IMR-90 (cell line): ENCODE data around the gene SCIN. TPM values are rescaled to one million over a fixed set of nuclear protein-coding genes. Genes with fewer than 3 reads are reported as not detected.

Experiments used
- ATAC-seq: fragments of 200-7000 bp; cut with Tn5 transposase; 2 replicates; pipeline ENCODE4 v1.9.1; 2020; ENCODE audit warnings: low read depth, mild to moderate bottlenecking, moderate library complexity
- BruUV-seq: library from RNA; stranded (reverse); fragments of 400-500 nt; replicated peaks from 2 replicates; lab custom pipeline; 2021; lab: Mats Ljungman, UMichigan
- CTCF ChIA-PET: fragments of 300-600 bp; formaldehyde crosslinking; extraction: SDS; loops from one replicate; lab custom pipeline; 2021; ENCODE audit warnings: antibody characterized with exemption; lab: Yijun Ruan, JAX
- POLR2A ChIA-PET: fragments of 300-600 bp; sonication (Branson Sonifier 250); formaldehyde crosslinking; loops from one replicate; lab custom pipeline; 2022; ENCODE audit warnings: antibody characterized with exemption; ENCODE audit not compliant: unreplicated experiment; lab: Charles Lee
- DNase-seq: peaks from one replicate; pipeline ENCODE4 v3.0.0; 2013
- H2AFZ ChIP-seq: replicated peaks from 2 replicates; pipeline ENCODE3; 2013; ENCODE audit warnings: low read length, mild to moderate bottlenecking; ENCODE audit not compliant: poor library complexity
- H2AK5ac ChIP-seq: 2 replicates; pipeline ENCODE4 v1.6.1; 2013; ENCODE audit warnings: low read depth, low read length, inconsistent platforms
- H2AK9ac ChIP-seq: replicated peaks from 2 replicates; pipeline ENCODE3; 2013; ENCODE audit warnings: mild to moderate bottlenecking, low read depth, low read length, moderate library complexity; ENCODE audit not compliant: poor library complexity
- H2BK120ac ChIP-seq: 2 replicates; pipeline ENCODE4 v1.6.1; 2013; ENCODE audit warnings: low read depth, low read length, inconsistent platforms
- H2BK15ac ChIP-seq: 3 replicates; pipeline ENCODE4 v1.6.1; 2013; ENCODE audit warnings: low read depth, low read length, inconsistent platforms
- H2BK20ac ChIP-seq: 2 replicates; pipeline ENCODE4 v1.6.1; 2013; ENCODE audit warnings: low read depth, mild to moderate bottlenecking, inconsistent platforms, low read length, moderate library complexity
- H2BK5ac ChIP-seq: 2 replicates; pipeline ENCODE4 v1.6.1; 2013; ENCODE audit warnings: mild to moderate bottlenecking, low read depth, low read length, inconsistent platforms; ENCODE audit not compliant: poor library complexity, severe bottlenecking
- H3K14ac ChIP-seq: replicated peaks from 2 replicates; pipeline ENCODE4 v1.6.1; 2013; ENCODE audit warnings: low read depth, low read length, inconsistent platforms
- H3K18ac ChIP-seq: 2 replicates; pipeline ENCODE4 v1.6.1; 2013; ENCODE audit warnings: low read depth, low read length, control low read depth
- H3K23ac ChIP-seq: 2 replicates; pipeline ENCODE4 v1.6.1; 2013; ENCODE audit warnings: low read depth, low read length, inconsistent platforms
- H3K27ac ChIP-seq: 2 replicates; pipeline ENCODE4 v1.5.1; 2013; ENCODE audit warnings: mild to moderate bottlenecking, control low read depth, low read length; ENCODE audit not compliant: insufficient read depth
- H3K27me3 ChIP-seq: 2 replicates; pipeline ENCODE4 v1.6.1; 2013; ENCODE audit warnings: low read length; ENCODE audit not compliant: control insufficient read depth, insufficient read depth
- H3K36me3 ChIP-seq: 2 replicates; pipeline ENCODE4 v1.6.1; 2013; ENCODE audit warnings: low read length, mixed read lengths; ENCODE audit not compliant: control insufficient read depth, insufficient read depth
- H3K4ac ChIP-seq: 2 replicates; pipeline ENCODE4 v1.6.1; 2013; ENCODE audit warnings: low read depth, low read length, inconsistent platforms
- H3K4me1 ChIP-seq: 2 replicates; pipeline ENCODE4 v1.6.1; 2013; ENCODE audit warnings: low read length, mixed read lengths; ENCODE audit not compliant: control insufficient read depth, insufficient read depth
- H3K4me2 ChIP-seq: 2 replicates; pipeline ENCODE4 v1.6.1; 2013; ENCODE audit warnings: low read depth, mild to moderate bottlenecking, control low read depth, low read length, moderate library complexity
- H3K4me3 ChIP-seq: 2 replicates; pipeline ENCODE4 v1.5.1; 2013; ENCODE audit warnings: low read depth, mild to moderate bottlenecking, control low read depth, low read length, moderate library complexity; ENCODE audit not compliant: insufficient read depth
- H3K56ac ChIP-seq: 2 replicates; pipeline ENCODE4 v1.6.1; 2013; ENCODE audit warnings: low read length, inconsistent platforms; ENCODE audit not compliant: insufficient read depth; ENCODE audit errors: extremely low read depth
- H3K79me1 ChIP-seq, 2 experiments: 2 replicates each; pipeline ENCODE4 v1.6.1; 2013; ENCODE audit warnings: low read length in 2 of 2, inconsistent platforms in 1 of 2, low read depth in 1 of 2
- H3K9ac ChIP-seq: 2 replicates; pipeline ENCODE4 v1.6.1; 2013; ENCODE audit warnings: low read depth, low read length, control low read depth
- H3K9me1 ChIP-seq: 2 replicates; pipeline ENCODE4 v1.6.1; 2013; ENCODE audit warnings: low read length, inconsistent platforms; ENCODE audit not compliant: insufficient read depth
- H3K9me3 ChIP-seq: 2 replicates; pipeline ENCODE4 v1.6.1; 2013; ENCODE audit warnings: low read length; ENCODE audit not compliant: control insufficient read depth, insufficient read depth
- H4K20me1 ChIP-seq: 2 replicates; pipeline ENCODE4 v1.6.1; 2013; ENCODE audit warnings: low read length, inconsistent platforms; ENCODE audit not compliant: insufficient read depth
- H4K5ac ChIP-seq: 2 replicates; pipeline ENCODE4 v1.6.1; 2013; ENCODE audit warnings: mild to moderate bottlenecking, low read depth, low read length, control low read depth
- H4K8ac ChIP-seq, 2 experiments: 2 replicates each; pipeline ENCODE4 v1.6.1; 2013; ENCODE audit warnings: low read depth in 2 of 2, low read length in 2 of 2, control low read depth in 1 of 2, inconsistent platforms in 1 of 2
- H4K91ac ChIP-seq: 2 replicates; pipeline ENCODE4 v1.6.1; 2013; ENCODE audit warnings: low read depth, low read length, inconsistent platforms; ENCODE audit not compliant: insufficient read depth
- MAFK ChIP-seq: IDR thresholded peaks from 2 replicates; pipeline ENCODE4 v1.6.1; 2012; ENCODE audit warnings: low read depth, low read length, improper control_type of control experiment
- RAD21 ChIP-seq: IDR thresholded peaks from 2 replicates; pipeline ENCODE4 v1.6.1; 2012; ENCODE audit warnings: low read length, improper control_type of control experiment
- WGBS, 2 experiments: methylation state at CpG; one replicate each; pipeline versions ENCODE4 v1.1.5 to v1.1.7; 2013; ENCODE audit warnings: missing lambda C conversion rate in 2 of 2; ENCODE audit not compliant: insufficient read length in 1 of 2; ENCODE audit errors: extremely low coverage in 2 of 2; 5-methylcytosine and 5-hydroxymethylcytosine counted together
- dilution Hi-C: fragments of 300-500 bp; cut with HindIII; formaldehyde crosslinking; loops from one replicate; pipeline ENCODE4 v1.14.3; 2018; ENCODE audit warnings: low sequenced_read_pairs; ENCODE audit not compliant: unreplicated experiment
- in situ Hi-C: fragments of 300-500 bp; cut with MboI; formaldehyde crosslinking; loops from 3 replicates; pipeline ENCODE4 v1.14.3; 2019; ENCODE audit warnings: low sequenced_read_pairs, inconsistent platforms, mixed read lengths
- intact Hi-C: fragments of 100-400 bp; cut with micrococcal nuclease; formaldehyde crosslinking; loops from 2 replicates; pipeline ENCODE4 v1.10.0; 2022
- polyA plus RNA-seq, 3 experiments: library from polyadenylated mRNA; depleted of rRNA; stranded (reverse); fragments of >200 nt; gene quantifications; 2 replicates each; pipeline ENCODE4 v1.2.3, GENCODE V29; 2012; ENCODE audit warnings: low replicate concordance in 1 of 3
- total RNA-seq: library from RNA; depleted of rRNA; stranded (reverse); fragments of >200 nt; gene quantifications from 2 replicates; pipeline ENCODE4 v1.2.3, GENCODE V29; 2012
- TF ChIP-seq, protein P1 (sequence below): fragments of 150-350 bp; IDR thresholded peaks from 2 replicates; pipeline ENCODE4 v1.6.1; 2017; ENCODE audit warnings: mild to moderate bottlenecking, antibody characterized with exemption, low read length, low read depth

The SCIN gene
- total and polyA plus RNA-seq, 2 of the 4 experiments (the other 2 are of a cell fraction): under 0.01 to 0.05 TPM

DNA sequence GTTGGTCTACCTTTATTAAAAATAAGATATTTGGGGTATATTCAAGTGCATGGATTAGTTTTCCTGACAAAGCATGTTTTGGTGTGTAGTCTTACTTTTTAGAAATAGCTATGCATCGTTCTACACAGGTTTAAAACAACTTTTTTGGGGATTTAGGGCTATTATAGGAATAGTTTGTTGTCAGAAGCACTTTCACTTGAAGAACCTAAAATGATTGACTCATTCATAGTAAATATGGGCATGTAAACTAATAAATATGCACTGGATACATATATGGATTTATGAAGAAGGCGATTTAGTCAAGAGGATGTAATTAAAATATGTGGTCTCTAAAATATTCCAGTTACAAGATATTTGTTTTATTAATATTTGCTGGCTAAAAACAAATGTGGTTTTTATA lies 118.9 kb downstream of the SCIN start:
- no peak overlapping the region for H3K23ac ChIP-seq
- H3K9ac ChIP-seq: no peak overlapping the region
- H3K9me1 ChIP-seq: no peaks in the 10 kb centered on the region
- no peak overlapping the region for H2AK9ac ChIP-seq
- no peak overlapping the region for H3K18ac ChIP-seq
- no peak overlapping the region for H4K5ac ChIP-seq
- WGBS, 2 experiments: no CpG with 5 or more reads among the region's 2 CpGs
- no peaks in the 10 kb centered on the region for H3K27me3 ChIP-seq
- no peak overlapping the region for H3K14ac ChIP-seq
- DNase-seq (no peak), ATAC-seq (no peak)
- no peak overlapping the region for H2BK5ac ChIP-seq
- H4K8ac ChIP-seq: no peak overlapping the region
- TF ChIP-seq, protein P1, sequence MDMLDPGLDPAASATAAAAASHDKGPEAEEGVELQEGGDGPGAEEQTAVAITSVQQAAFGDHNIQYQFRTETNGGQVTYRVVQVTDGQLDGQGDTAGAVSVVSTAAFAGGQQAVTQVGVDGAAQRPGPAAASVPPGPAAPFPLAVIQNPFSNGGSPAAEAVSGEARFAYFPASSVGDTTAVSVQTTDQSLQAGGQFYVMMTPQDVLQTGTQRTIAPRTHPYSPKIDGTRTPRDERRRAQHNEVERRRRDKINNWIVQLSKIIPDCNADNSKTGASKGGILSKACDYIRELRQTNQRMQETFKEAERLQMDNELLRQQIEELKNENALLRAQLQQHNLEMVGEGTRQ: no peak
- TF ChIP-seq RAD21 (no peak), MAFK (no peak)
- H3K27ac ChIP-seq: no peak overlapping the region
- dilution Hi-C loops: no loop called here
- no peak overlapping the region for H2BK20ac ChIP-seq
- BruUV-seq: no TSS peak
- no peak overlapping the region for H2AK5ac ChIP-seq
- H2BK15ac ChIP-seq: no peak overlapping the region
- no peaks in the 10 kb centered on the region for H3K4me1 ChIP-seq
- H2AFZ ChIP-seq: no peak overlapping the region
- intact Hi-C loops: loop anchor here (5.0 kb wide), 4 partner anchors 68 to 508 kb away; no protein-coding TSS in a partner anchor
- H3K56ac ChIP-seq: no peak overlapping the region
- in situ Hi-C loops: loop anchor here (25.0 kb wide), 1 partner anchor 423 kb away; no protein-coding TSS in a partner anchor
- H3K79me1 ChIP-seq: peaks cover 11 to 24% of the 10 kb centered on the region in 2 experiments
- H3K36me3 ChIP-seq: no peaks in the 10 kb centered on the region
- no peak overlapping the region for H3K4ac ChIP-seq
- CTCF ChIA-PET: interaction anchor here (0.6 to 1.6 kb wide), 2 partner anchors 428 to 475 kb away, joined by 3 to 5 read pairs; no protein-coding TSS in a partner anchor
- H4K91ac ChIP-seq: no peak overlapping the region
- POLR2A ChIA-PET: no interaction called here
- H4K20me1 ChIP-seq: no peaks in the 10 kb centered on the region
- no peaks in the 10 kb centered on the region for H3K9me3 ChIP-seq
- peak overlapping the region; percentile 64; the same call in 1 of the 2 replicates for H3K4me2 ChIP-seq
- no peak overlapping the region for H2BK120ac ChIP-seq
- H3K4me3 ChIP-seq: no peak overlapping the region
